ENCODE measurements around the gene TCF7L1.

The TCF7L1 gene

GRCh38 chr2:85230679-85231467 lies 97.7 kb downstream of the TCF7L1 start:
- no peak for DNase-seq (ENCODE audit: low read depth)

GRCh38 chr2:85231468-85231805 lies 98.2 kb downstream of the TCF7L1 start:
- DNase-seq (ENCODE audit: low read depth), result no peak

DNA sequence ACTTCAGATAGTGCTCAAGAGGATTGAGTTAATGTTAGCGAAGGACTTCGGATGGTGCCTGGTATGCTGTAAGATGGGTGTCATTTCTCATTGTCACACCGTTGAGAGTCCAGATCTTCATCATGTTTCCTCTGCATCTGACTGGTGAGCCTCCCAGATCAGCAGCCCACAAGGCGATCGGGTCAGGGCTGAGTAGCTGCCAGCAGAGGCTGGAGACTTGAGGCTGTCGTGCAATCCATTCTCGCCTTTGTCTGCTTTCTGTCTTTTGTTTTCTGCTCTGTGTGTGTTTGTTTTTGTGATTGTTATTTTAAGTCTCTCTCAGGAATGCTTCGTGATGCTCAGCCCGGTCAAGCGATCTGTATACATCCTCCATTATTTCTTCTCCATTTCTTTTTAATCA lies 98.8 kb downstream of the TCF7L1 start:
- DNase-seq (ENCODE audit: low read depth), result no peak

- DNase-seq (ENCODE audit: low read depth), result no peak
Observed at GRCh38 chr2:85234868-85235267, 101.7 kb downstream of the TCF7L1 start.

GRCh38 chr2:85235281-85235680 lies 102.1 kb downstream of the TCF7L1 start:
- DNase-seq (ENCODE audit: low read depth), result no peak

DNA sequence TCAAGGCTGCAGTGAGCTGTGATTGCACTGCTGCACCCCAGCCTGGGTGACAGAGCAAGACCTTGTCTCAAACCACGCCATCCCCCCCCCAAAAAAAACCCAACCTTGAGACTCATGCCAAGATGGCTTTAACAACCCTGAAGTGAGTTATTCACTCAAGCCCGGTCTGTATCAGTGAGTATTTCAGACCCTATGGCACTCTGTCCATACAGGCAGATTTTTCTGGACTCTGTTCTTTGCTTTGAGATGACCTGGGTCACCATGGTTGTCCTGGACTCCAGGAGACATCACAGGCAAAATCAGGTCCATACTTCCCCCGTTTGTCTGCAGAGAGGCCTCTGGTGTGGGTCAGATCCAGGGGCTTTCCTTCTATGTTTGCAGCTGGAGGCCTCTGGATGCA lies 102.9 kb downstream of the TCF7L1 start:
- no peak for DNase-seq (ENCODE audit: low read depth)

GRCh38 chr2:85237849-85238565 lies 104.8 kb downstream of the TCF7L1 start:
- no peak for DNase-seq (ENCODE audit: low read depth)

GRCh38 chr2:85238607-85239006 lies 105.4 kb downstream of the TCF7L1 start:
- DNase-seq (ENCODE audit: low read depth), result no peak

GRCh38 chr2:85239102-85239501 lies 105.9 kb downstream of the TCF7L1 start:
- no peak for DNase-seq (ENCODE audit: low read depth)

- DNase-seq (ENCODE audit: low read depth), result no peak
Observed at GRCh38 chr2:85240055-85240454, 106.9 kb downstream of the TCF7L1 start.

- DNase-seq (ENCODE audit: low read depth), result no peak
Observed at GRCh38 chr2:85242321-85242720, 109.1 kb downstream of the TCF7L1 start.

- DNase-seq (ENCODE audit: low read depth), result no peak
Observed at GRCh38 chr2:85243101-85244072, 110.2 kb downstream of the TCF7L1 start.

GRCh38 chr2:85244828-85245227 lies 111.6 kb downstream of the TCF7L1 start:
- DNase-seq (ENCODE audit: low read depth), result no peak

DNA sequence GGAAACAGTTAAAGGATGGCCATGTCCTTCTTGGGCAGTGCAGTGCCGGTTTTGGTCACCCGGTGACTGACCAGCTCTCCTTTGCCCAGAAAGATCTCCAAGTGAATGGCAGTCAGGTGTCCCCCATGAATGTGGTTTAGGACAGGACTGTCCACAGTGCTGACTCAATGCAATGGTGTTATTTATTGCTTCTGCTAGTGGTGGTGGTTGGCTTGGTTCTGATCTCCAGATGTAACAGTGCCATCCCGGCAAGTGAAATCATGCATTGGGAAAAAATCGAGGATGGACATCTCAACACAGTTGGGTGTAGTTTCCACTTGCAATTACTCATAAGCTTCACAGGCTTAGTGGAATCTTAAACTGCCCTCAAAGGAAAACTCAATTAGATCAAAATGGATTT lies 112.7 kb downstream of the TCF7L1 start:
- DNase-seq (ENCODE audit: low read depth), result no peak

DNA sequence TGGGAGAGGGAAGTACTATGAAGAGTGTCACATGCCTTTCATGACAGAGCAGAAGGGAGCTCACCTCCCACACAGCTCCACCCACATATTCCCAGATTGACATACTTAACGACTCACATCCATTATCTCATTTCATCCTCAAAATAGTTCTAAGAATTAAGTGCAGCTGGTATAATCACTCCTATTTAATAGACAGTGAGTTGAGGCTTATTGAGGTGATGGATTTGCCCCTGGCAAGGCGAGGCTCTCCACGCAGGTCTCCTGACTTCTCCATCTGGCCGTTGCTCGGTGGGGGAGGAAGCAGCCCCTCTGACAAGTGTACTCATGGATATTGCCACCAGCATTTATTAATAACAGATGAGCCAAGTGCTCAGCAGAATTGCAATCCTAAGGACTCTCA lies 113.2 kb downstream of the TCF7L1 start:
- DNase-seq (ENCODE audit: low read depth), result no peak

GRCh38 chr2:85247610-85248009 lies 114.4 kb downstream of the TCF7L1 start:
- no peak for DNase-seq (ENCODE audit: low read depth)

GRCh38 chr2:85248773-85249509 lies 115.7 kb downstream of the TCF7L1 start:
- no peak for DNase-seq (ENCODE audit: low read depth)

DNA sequence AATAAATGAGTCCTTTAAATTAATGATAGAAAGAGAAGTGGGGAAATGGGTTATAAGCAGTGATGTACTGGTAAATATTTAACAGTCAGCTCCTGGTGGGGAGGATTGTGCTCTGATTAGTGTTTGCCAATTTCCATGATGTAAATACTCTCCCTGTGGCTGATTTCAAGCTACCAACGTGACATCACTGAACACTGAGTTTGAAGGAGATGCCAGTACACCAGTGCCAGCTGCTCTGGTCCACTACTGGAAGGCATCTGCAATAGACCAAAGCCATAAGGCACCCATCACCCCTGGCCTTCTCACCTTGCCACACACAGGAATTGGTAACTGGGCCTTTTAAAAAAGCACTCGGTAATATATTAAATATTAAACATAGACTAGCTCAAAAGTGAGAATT lies 116.9 kb downstream of the TCF7L1 start:
- DNase-seq (ENCODE audit: low read depth), result no peak

GRCh38 chr2:85251070-85251616 lies 118.0 kb downstream of the TCF7L1 start:
- DNase-seq (ENCODE audit: low read depth), result no peak

GRCh38 chr2:85253890-85254289 lies 120.7 kb downstream of the TCF7L1 start:
- DNase-seq (ENCODE audit: low read depth), result no peak

DNA sequence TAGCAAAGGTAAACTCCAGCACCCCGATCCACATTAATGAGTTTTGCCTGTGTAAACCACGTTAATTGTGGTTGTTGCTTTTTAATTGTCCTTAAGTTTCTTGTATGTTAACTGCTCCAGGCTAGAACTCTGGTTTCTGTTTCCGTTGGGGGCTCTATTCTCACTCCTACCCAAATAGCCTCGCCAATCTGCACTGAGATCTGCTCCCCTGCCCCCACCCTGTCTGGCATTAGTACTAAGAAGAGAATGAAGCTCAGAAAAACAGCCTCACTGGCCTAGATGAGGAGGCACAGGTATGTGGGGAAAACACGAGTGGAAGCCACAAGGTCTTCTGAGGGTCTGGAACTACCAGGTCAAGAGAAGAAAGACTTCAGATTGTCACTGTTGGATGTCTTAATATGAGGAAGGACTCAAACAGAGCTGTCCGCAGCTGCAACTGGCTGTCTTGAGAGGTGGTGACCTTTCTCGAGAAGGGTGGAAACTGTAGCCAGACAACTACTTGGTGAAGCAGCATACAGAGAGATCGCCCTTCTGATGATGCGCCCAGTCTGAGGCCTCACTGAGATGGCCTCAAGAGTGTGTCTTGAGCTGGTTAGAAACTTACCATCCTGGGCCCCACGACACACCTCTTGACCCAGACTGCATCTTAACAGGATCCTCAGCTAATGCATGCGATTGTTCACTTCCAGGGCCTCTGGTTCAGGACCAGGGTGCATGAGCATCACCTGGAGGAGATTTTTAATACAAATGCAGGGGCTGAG lies 121.5 kb downstream of the TCF7L1 start:
- DNase-seq (ENCODE audit: low read depth), result no peak
